HG02852 (cell line): Measurements from ENCODE around the gene RASGEF1C.
"Not testable (repeated sequence)": the region's sequence is repeated elsewhere in the genome, so short reads cannot be mapped to it uniquely, and the experiment has no call there.

Experiments
- ATAC-seq: cut with Tn5 transposase; IDR thresholded peaks from one replicate; pipeline ENCODE4 v1.9.1; 2021; ENCODE audit warnings: mild to moderate bottlenecking, moderate library complexity; ENCODE audit not compliant: unreplicated experiment

Gene RASGEF1C

GRCh38 chr5:180138214-180138975 is 70.6 kb downstream of the RASGEF1C start:
- no peak for ATAC-seq

- ATAC-seq, result no peak
These were observed 71.4 kb downstream of the RASGEF1C start for GRCh38 chr5:180137401-180138213.

- ATAC-seq, result no peak
These were observed 72.2 kb downstream of the RASGEF1C start for GRCh38 chr5:180136630-180137381.

- no peak for ATAC-seq
These were observed 72.9 kb downstream of the RASGEF1C start for GRCh38 chr5:180135967-180136629.

- ATAC-seq, result no peak
These were observed 73.7 kb downstream of the RASGEF1C start for GRCh38 chr5:180135128-180135955.

- ATAC-seq, result no peak
These were observed 75.0 kb downstream of the RASGEF1C start for GRCh38 chr5:180133971-180134508.

- ATAC-seq, result no peak
These were observed 75.5 kb downstream of the RASGEF1C start for GRCh38 chr5:180133551-180133950.

- ATAC-seq, result no peak
These were observed 76.0 kb downstream of the RASGEF1C start for GRCh38 chr5:180133060-180133459.

GRCh38 chr5:180130876-180131740 is 77.9 kb downstream of the RASGEF1C start:
- ATAC-seq, result no peak

GRCh38 chr5:180130291-180130869 is 78.6 kb downstream of the RASGEF1C start:
- ATAC-seq, result no peak

- ATAC-seq, result no peak
These were observed 79.5 kb downstream of the RASGEF1C start for GRCh38 chr5:180129291-180130190.

- ATAC-seq, result no peak
These were observed 80.2 kb downstream of the RASGEF1C start for GRCh38 chr5:180128671-180129261.

- ATAC-seq, result no peak
These were observed 81.0 kb downstream of the RASGEF1C start for GRCh38 chr5:180127682-180128670.

GRCh38 chr5:180126716-180127681 is 82.0 kb downstream of the RASGEF1C start:
- ATAC-seq, result no peak

GRCh38 chr5:180126156-180126555 is 82.9 kb downstream of the RASGEF1C start:
- not testable (repeated sequence) for ATAC-seq
